ENCODE results near the gene TAX1BP3.

TAX1BP3 gene

DNA sequence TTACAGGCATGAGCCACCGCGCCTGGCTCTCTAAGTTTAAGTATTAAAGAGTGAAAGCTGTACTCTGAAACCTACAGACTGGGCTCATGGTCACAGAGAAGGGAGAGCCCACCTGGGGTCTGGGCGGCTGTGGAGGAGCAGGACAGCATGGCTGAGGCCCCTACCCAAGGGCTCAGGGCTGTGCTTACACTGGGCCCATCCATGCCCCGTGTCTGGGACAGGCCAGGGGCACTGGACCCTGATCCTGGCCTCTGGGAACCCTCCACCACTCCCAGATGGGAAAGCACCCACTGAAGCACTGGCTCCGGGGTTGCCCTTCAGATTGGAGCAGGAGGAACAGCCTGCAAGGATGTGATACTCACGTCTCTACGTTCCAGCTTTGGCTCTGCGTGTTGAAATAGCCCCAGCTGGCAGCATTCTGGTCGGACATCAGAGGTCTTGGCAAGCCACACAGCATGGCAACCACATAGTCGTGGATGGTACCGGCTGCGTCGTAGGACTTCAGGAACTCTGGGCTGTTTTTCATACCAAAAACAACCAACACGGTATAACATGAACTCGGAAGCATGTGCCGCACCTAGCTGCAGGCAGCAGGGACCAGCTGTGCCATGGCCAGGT lies 45.3 kb downstream of the TAX1BP3 start:
- DNase-seq = no peak

DNA sequence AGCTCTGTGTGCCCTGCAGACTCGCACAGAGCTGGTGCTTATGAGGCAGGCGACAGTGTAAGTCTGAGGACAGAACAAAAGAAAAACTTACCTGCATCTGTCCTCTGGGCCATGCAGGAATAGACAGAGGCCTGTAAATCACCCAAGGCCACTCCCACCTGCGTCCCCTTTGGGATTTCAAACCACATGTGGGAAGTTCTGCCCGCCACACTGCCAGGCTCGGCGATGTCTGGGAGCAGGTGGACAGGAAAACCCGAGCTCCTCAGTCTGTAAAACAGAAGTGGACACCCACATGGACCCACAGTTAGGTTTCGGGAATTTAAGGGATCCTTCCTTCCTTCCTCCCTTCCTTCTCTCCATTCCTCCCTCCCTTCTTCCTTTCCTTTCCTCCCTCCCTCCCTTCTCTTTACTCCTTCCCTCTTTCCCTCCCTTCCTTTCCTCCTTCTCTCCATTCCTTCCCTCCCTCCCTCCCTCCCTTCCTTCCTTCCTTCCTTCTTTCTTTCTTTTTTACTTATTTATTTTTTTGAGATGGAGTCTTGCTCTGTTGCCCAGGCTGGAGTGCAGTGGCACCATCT lies 47.1 kb downstream of the TAX1BP3 start:
- no peak for DNase-seq

DNA sequence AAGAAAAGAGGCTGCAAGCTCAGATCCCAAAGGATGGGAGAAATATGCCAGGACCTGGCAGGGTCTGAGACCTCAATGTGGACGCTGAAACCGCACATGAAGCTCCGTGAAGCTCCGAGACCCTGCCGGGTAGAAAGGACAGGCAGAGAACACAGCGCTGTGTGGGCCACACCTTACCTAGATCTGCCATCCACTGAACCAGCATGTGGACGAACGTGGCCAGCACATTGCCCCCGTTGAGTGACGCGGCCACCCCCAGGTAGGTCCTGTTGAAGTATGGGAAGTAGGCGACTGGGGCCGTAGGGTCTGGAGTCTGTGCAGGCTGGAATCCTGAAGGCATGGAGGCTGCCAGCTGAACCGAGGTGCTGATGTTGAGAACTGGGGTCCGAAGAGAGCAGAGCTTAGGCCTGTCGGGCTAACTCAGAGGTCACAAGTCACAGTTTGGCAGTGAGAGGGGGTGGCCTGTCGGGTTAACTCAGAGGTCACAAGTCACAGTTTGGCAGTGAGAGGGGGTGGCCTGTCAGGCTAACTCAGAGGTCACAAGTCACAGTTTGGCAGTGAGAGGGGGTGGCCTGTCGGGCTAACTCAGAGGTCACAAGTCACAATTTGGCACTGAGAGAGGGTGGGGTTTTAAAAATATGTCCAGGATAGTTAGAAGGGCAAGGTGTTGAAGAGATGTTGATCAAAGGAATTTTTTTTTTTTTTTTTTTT lies 53.1 kb downstream of the TAX1BP3 start:
- DNase-seq = no peak

DNA sequence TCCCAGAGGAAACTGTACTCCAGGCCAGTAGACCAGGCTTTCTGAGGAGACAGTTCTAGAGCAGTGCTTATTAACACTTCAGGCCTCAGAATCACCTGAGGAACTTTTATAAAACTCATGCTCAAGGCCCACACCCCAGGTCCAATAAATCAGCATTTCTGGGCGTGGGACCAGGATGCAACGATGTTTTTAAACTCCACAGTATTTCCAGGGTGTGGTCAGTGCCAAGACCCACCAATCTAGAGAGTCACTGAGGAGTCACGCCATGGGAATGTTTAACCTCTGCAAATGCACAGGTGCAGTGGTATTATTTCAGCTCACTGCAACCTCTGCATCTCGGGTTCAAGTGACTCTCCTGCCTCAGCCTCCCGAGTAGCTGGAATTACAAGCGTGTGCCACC lies 55.3 kb downstream of the TAX1BP3 start:
- no peak for DNase-seq

Data from GF-D8 (cell line).